K562 (cell line): ENCODE results near the gene TCF25. TPM values are rescaled to one million over a fixed set of nuclear protein-coding genes. Genes with fewer than 3 reads are reported as not detected.

Experiments used
- ATAC-seq: fragments of 200-7000 bp; cut with Tn5 transposase; 3 replicates; pipeline ENCODE4 v1.9.1; 2020; ENCODE audit warnings: moderate library complexity
- BruUV-seq: library from RNA; stranded (reverse); fragments of 400-500 nt; replicated peaks from 2 replicates; lab custom pipeline; 2021; lab: Mats Ljungman, UMichigan
- CTCF ChIA-PET: fragments of 300-600 bp; formaldehyde crosslinking; extraction: SDS; loops from one replicate; lab custom pipeline; 2021; ENCODE audit warnings: low intra/inter-chr PET ratio; lab: Yijun Ruan, JAX
- POLR2A ChIA-PET: fragments of 300-600, 350-650 bp; sonication (Branson Sonifier 250); formaldehyde crosslinking; extraction: SDS; loops from one replicate; lab custom pipeline; 2021; ENCODE audit warnings: antibody characterized with exemption, inconsistent platforms; lab: Yijun Ruan, JAX
- DNase-seq, 4 experiments: peaks; one replicate each; pipeline versions ENCODE4 v3.0.0 to v3.0.0-alpha.2; 2011 to 2018; ENCODE audit warnings: low spot score in 3 of 4, mixed read lengths in 3 of 4; ENCODE audit errors: extremely low read depth in 1 of 4
- FAIRE-seq: peaks from 2 replicates; lab custom pipeline; 2011; peaks lifted over from hg19 to GRCh38; lab: Jason Lieb, UNC
- H2AFZ ChIP-seq: 2 replicates; pipeline ENCODE4 v1.6.0; 2011; ENCODE audit warnings: low read depth, low read length, control low read depth, inconsistent platforms
- H3K27ac ChIP-seq: fragments of 200-600 bp; 3 replicates; pipeline ENCODE4 v1.8.0; 2011; ENCODE audit warnings: low read depth, mild to moderate bottlenecking, control low read depth, inconsistent platforms, low read length, moderate library complexity, mixed read lengths; ENCODE audit errors: extremely low read depth
- H3K27me3 ChIP-seq, 2 experiments: fragments of 300-600 bp in 1 of 2; 2 replicates in 1 of 2; 3 replicates in 1 of 2; pipeline versions ENCODE4 v1.6.0 to v1.8.0; 2011; ENCODE audit warnings: inconsistent platforms in 2 of 2, low read length in 2 of 2, mild to moderate bottlenecking in 1 of 2, mixed read lengths in 1 of 2, moderate library complexity in 1 of 2; ENCODE audit not compliant: control insufficient read depth in 2 of 2, insufficient read depth in 2 of 2
- H3K36me3 ChIP-seq: fragments of 300-600 bp; 3 replicates; pipeline ENCODE4 v1.8.0; 2011; ENCODE audit warnings: mild to moderate bottlenecking, low read length, inconsistent platforms; ENCODE audit not compliant: control insufficient read depth, insufficient read depth
- H3K4me1 ChIP-seq, 2 experiments: fragments of 200-600 bp in 1 of 2; replicated peaks in 1 of 2; 2 replicates in 1 of 2; 3 replicates in 1 of 2; pipeline versions ENCODE4 v1.5.1 to v1.8.0; 2011; ENCODE audit warnings: inconsistent platforms in 2 of 2, low read length in 2 of 2, mild to moderate bottlenecking in 1 of 2, mixed read lengths in 1 of 2, moderate library complexity in 1 of 2; ENCODE audit not compliant: control insufficient read depth in 2 of 2, insufficient read depth in 2 of 2
- H3K4me2 ChIP-seq: 2 replicates; pipeline ENCODE4 v1.6.1; 2011; ENCODE audit warnings: low read length, control low read depth, inconsistent platforms, mixed read lengths; ENCODE audit not compliant: insufficient read depth
- H3K4me3 ChIP-seq: fragments of 200-600 bp; sonication (generic), shearing (Covaris generic); 2 replicates; pipeline ENCODE4 v1.5.1; 2016; ENCODE audit warnings: control low read depth, inconsistent platforms
- H3K79me2 ChIP-seq: fragments of 200-600 bp; 3 replicates; pipeline ENCODE4 v1.8.0; 2011; ENCODE audit warnings: low read length, inconsistent platforms; ENCODE audit not compliant: control insufficient read depth, insufficient read depth
- H3K9ac ChIP-seq, 2 experiments: 2 replicates each; pipeline versions ENCODE4 v1.6.0 to v1.6.1; 2011; ENCODE audit warnings: low read depth in 2 of 2, low read length in 2 of 2, control low read depth in 1 of 2, inconsistent platforms in 1 of 2, mild to moderate bottlenecking in 1 of 2, mixed read lengths in 1 of 2; ENCODE audit not compliant: insufficient read depth in 1 of 2
- H3K9me1 ChIP-seq: one replicate; pipeline ENCODE4 v1.6.0; 2011; ENCODE audit warnings: inconsistent platforms, mild to moderate bottlenecking, low read length, moderate library complexity; ENCODE audit not compliant: control insufficient read depth, insufficient read depth
- H3K9me3 ChIP-seq: replicated peaks from 2 replicates; pipeline ENCODE4 v1.5.1; 2011; ENCODE audit warnings: low read depth, low read length, inconsistent platforms; ENCODE audit not compliant: control insufficient read depth, insufficient read depth
- H4K20me1 ChIP-seq: replicated peaks from 2 replicates; pipeline ENCODE4 v1.6.1; 2011; ENCODE audit warnings: low read length, inconsistent platforms, mixed read lengths; ENCODE audit not compliant: control insufficient read depth, insufficient read depth
- EHMT2 ChIP-seq: fragments of 450-650 bp; IDR thresholded peaks from 2 replicates; pipeline ENCODE4 v1.6.1; 2018; ENCODE audit warnings: antibody characterized with exemption
- JUND ChIP-seq, 2 experiments: IDR thresholded peaks; 2 replicates in 1 of 2; 3 replicates in 1 of 2; pipeline ENCODE4 v1.6.1; 2011; ENCODE audit warnings: borderline replicate concordance in 2 of 2, low read depth in 2 of 2, low read length in 2 of 2, improper control_type of control experiment in 1 of 2, missing biosample characterization in 1 of 2, missing genetic modification characterization in 1 of 2, missing genetic modification reagents in 1 of 2
- ZNF134 ChIP-seq: fragments of 250-450 bp; sonication (Bioruptor Pico); conservative IDR thresholded peaks from 2 replicates; pipeline ENCODE4 v1.4.0; 2020
- WGBS: fragments of 100-300 bp; shearing (Covaris generic); methylation state at CpG from one replicate; pipeline ENCODE4 v1.1.6; 2016; ENCODE audit warnings: low coverage, mixed read lengths; ENCODE audit not compliant: insufficient coverage; ENCODE audit errors: missing lambda C conversion rate; 5-methylcytosine and 5-hydroxymethylcytosine counted together
- in situ Hi-C: fragments of 300-500 bp; cut with MboI; formaldehyde crosslinking; loops from 4 replicates; pipeline ENCODE4 v1.15.0; 2018; ENCODE audit warnings: inconsistent platforms, mixed read lengths
- intact Hi-C: fragments of 100-400 bp; cut with micrococcal nuclease; formaldehyde crosslinking; loops from 2 replicates; pipeline ENCODE4 v1.14.2; 2022
- polyA plus RNA-seq, 8 experiments: library from polyadenylated mRNA; depleted of rRNA in 4 of 8; stranded (reverse) in 5 of 8; unstranded in 3 of 8; fragments of >200 nt; fragmentation: Nextera tagmentation in 2 of 8; fragmentation: Illumina TruSeq in 1 of 8; extraction: Ambion mirVana in 2 of 8; extraction: Trizol in 1 of 8; gene quantifications; 2 replicates each; pipeline versions ENCODE4 v1.2.1 to v1.2.3, GENCODE V29; 2011 to 2014; ENCODE audit warnings: inconsistent platforms in 1 of 8, missing spikeins in 1 of 8
- total RNA-seq, 7 experiments: library from RNA; depleted of rRNA in 6 of 7; stranded (reverse); fragments of >200 nt in 6 of 7; fragmentation: Illumina TruSeq in 2 of 7; extraction: Trizol in 2 of 7; gene quantifications; 2 replicates each; pipeline versions ENCODE4 v1.2.1 to v1.2.3, GENCODE V29; 2011 to 2021; ENCODE audit warnings: low replicate concordance in 1 of 7
- TF ChIP-seq, protein P1 (sequence below): fragments of 450-650 bp; IDR thresholded peaks from 2 replicates; pipeline ENCODE4 v1.6.1; 2016; ENCODE audit warnings: mild to moderate bottlenecking, moderate library complexity
- TF ChIP-seq, protein P2 (sequence below): fragments of 250-450 bp; sonication (Bioruptor Pico); IDR thresholded peaks from 2 replicates; pipeline ENCODE4 v1.5.1; 2021; ENCODE audit warnings: mild to moderate bottlenecking

The TCF25 gene
- total and polyA plus RNA-seq, 9 of the 15 experiments (the other 6 are each of a cell fraction or from before 2014, with no cell fraction given), result 9.0 to 154 (median 83.8) TPM

DNA sequence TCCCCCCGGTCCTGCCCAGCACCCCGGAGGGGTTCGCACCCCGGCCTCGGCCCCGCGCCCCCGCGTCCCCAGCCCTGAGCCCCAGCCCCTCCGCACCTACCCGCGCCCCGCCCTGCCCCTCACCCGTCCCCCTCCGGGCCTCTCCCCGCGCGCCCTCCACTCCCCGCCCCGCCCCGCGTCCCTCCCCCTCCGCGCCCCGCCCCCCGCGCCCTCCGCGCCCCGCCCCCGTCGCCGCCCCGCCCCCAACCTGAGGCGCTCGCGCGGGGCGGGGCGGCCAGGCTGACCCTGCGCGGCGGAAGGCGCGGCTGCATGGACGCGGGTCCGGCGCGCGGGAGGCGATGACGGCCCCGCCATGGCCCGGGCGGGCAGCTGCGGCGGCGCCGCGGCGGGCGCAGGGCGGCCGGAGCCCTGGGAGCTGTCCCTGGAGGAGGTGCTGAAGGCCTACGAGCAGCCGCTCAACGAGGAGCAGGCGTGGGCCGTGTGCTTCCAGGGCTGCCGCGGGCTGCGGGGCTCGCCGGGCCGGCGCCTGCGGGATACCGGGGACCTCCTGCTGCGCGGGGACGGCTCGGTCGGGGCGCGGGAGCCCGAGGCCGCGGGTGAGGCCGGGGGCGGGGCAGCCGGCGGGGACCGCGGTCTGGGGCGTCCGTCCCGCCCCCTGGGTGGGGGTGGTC is 45.1 kb upstream of the TCF25 start, which contains the start of gene SPIRE2:
Gene SPIRE2, plus strand, starts transcription at position 277 of the 671 bp plus-strand sequence. Its CDS starts 76 bp downstream, at position 353.
- peak within 1 kb of the TSS; percentile 78 for H3K27ac ChIP-seq
- intact Hi-C loops (no loop called here), in situ Hi-C loops (no loop called here)
- TF ChIP-seq EHMT2, result peak; percentile 45; the same call in 1 of the 2 replicates
- no peak for TF ChIP-seq ZNF134 (CRISPR knock-in tag)
- TF ChIP-seq, protein P1, sequence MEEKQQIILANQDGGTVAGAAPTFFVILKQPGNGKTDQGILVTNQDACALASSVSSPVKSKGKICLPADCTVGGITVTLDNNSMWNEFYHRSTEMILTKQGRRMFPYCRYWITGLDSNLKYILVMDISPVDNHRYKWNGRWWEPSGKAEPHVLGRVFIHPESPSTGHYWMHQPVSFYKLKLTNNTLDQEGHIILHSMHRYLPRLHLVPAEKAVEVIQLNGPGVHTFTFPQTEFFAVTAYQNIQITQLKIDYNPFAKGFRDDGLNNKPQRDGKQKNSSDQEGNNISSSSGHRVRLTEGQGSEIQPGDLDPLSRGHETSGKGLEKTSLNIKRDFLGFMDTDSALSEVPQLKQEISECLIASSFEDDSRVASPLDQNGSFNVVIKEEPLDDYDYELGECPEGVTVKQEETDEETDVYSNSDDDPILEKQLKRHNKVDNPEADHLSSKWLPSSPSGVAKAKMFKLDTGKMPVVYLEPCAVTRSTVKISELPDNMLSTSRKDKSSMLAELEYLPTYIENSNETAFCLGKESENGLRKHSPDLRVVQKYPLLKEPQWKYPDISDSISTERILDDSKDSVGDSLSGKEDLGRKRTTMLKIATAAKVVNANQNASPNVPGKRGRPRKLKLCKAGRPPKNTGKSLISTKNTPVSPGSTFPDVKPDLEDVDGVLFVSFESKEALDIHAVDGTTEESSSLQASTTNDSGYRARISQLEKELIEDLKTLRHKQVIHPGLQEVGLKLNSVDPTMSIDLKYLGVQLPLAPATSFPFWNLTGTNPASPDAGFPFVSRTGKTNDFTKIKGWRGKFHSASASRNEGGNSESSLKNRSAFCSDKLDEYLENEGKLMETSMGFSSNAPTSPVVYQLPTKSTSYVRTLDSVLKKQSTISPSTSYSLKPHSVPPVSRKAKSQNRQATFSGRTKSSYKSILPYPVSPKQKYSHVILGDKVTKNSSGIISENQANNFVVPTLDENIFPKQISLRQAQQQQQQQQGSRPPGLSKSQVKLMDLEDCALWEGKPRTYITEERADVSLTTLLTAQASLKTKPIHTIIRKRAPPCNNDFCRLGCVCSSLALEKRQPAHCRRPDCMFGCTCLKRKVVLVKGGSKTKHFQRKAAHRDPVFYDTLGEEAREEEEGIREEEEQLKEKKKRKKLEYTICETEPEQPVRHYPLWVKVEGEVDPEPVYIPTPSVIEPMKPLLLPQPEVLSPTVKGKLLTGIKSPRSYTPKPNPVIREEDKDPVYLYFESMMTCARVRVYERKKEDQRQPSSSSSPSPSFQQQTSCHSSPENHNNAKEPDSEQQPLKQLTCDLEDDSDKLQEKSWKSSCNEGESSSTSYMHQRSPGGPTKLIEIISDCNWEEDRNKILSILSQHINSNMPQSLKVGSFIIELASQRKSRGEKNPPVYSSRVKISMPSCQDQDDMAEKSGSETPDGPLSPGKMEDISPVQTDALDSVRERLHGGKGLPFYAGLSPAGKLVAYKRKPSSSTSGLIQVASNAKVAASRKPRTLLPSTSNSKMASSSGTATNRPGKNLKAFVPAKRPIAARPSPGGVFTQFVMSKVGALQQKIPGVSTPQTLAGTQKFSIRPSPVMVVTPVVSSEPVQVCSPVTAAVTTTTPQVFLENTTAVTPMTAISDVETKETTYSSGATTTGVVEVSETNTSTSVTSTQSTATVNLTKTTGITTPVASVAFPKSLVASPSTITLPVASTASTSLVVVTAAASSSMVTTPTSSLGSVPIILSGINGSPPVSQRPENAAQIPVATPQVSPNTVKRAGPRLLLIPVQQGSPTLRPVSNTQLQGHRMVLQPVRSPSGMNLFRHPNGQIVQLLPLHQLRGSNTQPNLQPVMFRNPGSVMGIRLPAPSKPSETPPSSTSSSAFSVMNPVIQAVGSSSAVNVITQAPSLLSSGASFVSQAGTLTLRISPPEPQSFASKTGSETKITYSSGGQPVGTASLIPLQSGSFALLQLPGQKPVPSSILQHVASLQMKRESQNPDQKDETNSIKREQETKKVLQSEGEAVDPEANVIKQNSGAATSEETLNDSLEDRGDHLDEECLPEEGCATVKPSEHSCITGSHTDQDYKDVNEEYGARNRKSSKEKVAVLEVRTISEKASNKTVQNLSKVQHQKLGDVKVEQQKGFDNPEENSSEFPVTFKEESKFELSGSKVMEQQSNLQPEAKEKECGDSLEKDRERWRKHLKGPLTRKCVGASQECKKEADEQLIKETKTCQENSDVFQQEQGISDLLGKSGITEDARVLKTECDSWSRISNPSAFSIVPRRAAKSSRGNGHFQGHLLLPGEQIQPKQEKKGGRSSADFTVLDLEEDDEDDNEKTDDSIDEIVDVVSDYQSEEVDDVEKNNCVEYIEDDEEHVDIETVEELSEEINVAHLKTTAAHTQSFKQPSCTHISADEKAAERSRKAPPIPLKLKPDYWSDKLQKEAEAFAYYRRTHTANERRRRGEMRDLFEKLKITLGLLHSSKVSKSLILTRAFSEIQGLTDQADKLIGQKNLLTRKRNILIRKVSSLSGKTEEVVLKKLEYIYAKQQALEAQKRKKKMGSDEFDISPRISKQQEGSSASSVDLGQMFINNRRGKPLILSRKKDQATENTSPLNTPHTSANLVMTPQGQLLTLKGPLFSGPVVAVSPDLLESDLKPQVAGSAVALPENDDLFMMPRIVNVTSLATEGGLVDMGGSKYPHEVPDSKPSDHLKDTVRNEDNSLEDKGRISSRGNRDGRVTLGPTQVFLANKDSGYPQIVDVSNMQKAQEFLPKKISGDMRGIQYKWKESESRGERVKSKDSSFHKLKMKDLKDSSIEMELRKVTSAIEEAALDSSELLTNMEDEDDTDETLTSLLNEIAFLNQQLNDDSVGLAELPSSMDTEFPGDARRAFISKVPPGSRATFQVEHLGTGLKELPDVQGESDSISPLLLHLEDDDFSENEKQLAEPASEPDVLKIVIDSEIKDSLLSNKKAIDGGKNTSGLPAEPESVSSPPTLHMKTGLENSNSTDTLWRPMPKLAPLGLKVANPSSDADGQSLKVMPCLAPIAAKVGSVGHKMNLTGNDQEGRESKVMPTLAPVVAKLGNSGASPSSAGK, result no peak
- TF ChIP-seq, protein P2, sequence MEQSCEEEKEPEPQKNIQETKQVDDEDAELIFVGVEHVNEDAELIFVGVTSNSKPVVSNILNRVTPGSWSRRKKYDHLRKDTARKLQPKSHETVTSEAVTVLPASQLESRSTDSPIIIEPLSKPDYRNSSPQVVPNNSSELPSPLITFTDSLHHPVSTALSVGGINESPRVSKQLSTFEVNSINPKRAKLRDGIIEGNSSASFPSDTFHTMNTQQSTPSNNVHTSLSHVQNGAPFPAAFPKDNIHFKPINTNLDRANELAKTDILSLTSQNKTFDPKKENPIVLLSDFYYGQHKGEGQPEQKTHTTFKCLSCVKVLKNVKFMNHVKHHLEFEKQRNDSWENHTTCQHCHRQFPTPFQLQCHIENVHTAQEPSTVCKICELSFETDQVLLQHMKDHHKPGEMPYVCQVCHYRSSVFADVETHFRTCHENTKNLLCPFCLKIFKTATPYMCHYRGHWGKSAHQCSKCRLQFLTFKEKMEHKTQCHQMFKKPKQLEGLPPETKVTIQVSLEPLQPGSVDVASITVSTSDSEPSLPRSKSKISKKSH, result no peak
- TF ChIP-seq JUND (IDR thresholded peaks at IDR 0.05; ENCODE audit: borderline replicate concordance, low read depth, low read length), result 0 out of 2 replicates have a peak, but pooled peaks have one; percentile 10
- TF ChIP-seq JUND (tag; IDR thresholded peaks at IDR 0.05; ENCODE audit: borderline replicate concordance, low read depth, low read length), result no peak; the same call in 2 of the 3 replicates

More for the DNA sequence above, 45.1 kb upstream of the TCF25 start, which contains the start of gene SPIRE2:
- no peaks in the 10 kb centered on the region for H3K79me2 ChIP-seq
- peak within 1 kb of the TSS; percentile 65 for H2AFZ ChIP-seq
- H4K20me1 ChIP-seq, result 0 out of 2 replicates have a peak, but pooled peaks cover 6% of the 10 kb centered on the region
- H3K36me3 ChIP-seq, result no peaks in the 10 kb centered on the region
- peak within 1 kb of the TSS; percentile 48 to 94 for H3K9ac ChIP-seq
- H3K27me3 ChIP-seq, result no peaks in the 10 kb centered on the region
- no TSS peak for BruUV-seq
- FAIRE-seq (no peak), ATAC-seq (peak; percentile 93), DNase-seq (peak; percentile 85 to 90 (median 86))
- 2% methylated on average over 25 of the region's 98 CpGs for WGBS
- CTCF ChIA-PET, result no interaction called here
- no peaks in the 10 kb centered on the region for H3K9me3 ChIP-seq
- H3K9me1 ChIP-seq, result no peaks in the 10 kb centered on the region
- peak within 1 kb of the TSS; percentile 74 for H3K4me2 ChIP-seq
- peak within 1 kb of the TSS; percentile 58 for H3K4me3 ChIP-seq
- peaks cover 9 to 43% of the 10 kb centered on the region in 2 experiments for H3K4me1 ChIP-seq
- POLR2A ChIA-PET, result interaction anchor here (0.7 to 1.6 kb wide), 5 partner anchors 8 to 45 kb away, joined by 3 to 4 read pairs (median 3); partner anchors contain the start of gene TCF25
